ENCODE measurements around the gene TRAP1.

- TF ChIP-seq, protein P1, sequence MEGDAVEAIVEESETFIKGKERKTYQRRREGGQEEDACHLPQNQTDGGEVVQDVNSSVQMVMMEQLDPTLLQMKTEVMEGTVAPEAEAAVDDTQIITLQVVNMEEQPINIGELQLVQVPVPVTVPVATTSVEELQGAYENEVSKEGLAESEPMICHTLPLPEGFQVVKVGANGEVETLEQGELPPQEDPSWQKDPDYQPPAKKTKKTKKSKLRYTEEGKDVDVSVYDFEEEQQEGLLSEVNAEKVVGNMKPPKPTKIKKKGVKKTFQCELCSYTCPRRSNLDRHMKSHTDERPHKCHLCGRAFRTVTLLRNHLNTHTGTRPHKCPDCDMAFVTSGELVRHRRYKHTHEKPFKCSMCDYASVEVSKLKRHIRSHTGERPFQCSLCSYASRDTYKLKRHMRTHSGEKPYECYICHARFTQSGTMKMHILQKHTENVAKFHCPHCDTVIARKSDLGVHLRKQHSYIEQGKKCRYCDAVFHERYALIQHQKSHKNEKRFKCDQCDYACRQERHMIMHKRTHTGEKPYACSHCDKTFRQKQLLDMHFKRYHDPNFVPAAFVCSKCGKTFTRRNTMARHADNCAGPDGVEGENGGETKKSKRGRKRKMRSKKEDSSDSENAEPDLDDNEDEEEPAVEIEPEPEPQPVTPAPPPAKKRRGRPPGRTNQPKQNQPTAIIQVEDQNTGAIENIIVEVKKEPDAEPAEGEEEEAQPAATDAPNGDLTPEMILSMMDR (IDR thresholded peaks at IDR 0.05; ENCODE audit: low read depth, low read length), result no peak
- TF ChIP-seq EZH2phosphoT487 (IDR thresholded peaks at IDR 0.05; ENCODE audit: low read depth), result no peak
These were observed 93.7 kb downstream of the TRAP1 start for GRCh38 chr16:3623642-3624041.
